ENCODE results near the gene PSORS1C2. TPM values are rescaled to one million over a fixed set of nuclear protein-coding genes. Genes with fewer than 3 reads are reported as not detected.

Gene PSORS1C2
- total and polyA plus RNA-seq, 4 donors: not detected

DNA sequence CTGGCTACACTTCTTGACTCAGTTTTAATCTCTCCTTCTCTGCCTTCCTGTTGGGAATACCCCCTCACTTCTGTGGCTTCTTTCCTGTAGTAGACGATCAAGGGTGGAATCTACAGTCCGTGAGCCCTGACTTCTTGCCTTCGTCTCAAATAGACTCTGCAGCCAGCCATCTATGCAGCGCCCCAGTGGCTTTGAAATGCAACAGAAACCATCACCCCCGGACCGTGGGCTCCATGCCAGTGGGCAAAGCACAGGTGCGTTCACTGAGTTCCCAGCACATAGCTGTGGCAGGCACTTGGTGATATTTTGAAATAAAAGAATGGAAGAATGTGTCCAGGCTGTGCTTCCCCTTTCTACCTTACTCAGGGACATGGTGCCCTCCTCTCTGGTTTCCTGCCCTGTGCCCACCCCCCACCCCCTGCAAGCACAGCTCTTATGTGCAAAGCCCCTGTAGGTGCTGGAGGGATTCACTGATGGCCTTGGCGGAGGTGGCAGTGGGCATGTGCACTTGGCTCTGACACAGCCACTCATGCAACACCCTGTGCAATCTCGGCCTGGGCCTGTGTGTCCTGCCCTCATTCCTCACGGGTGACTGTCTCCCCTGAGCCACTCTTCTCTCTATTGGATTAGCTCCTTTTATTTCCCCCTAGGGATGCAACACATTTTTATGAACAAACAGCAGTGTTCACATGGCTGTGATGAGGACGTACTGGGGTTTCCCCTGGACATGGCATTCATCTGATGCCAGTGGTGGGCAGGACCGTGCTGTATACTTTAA is 13.1 kb downstream of the PSORS1C2 start:
- Histone ChIP-seq H3K4me3 (ENCODE audit: low read depth in 1 of 3, low read length in 3 of 3) (no peak overlapping the region), H3K27ac (ENCODE audit: low read depth in 1 of 2, low read length in 2 of 2) (no peak overlapping the region), H3K36me3 (ENCODE audit: control insufficient read depth in 4 of 4, insufficient read depth in 3 of 4, low read depth in 1 of 4, low read length in 3 of 4) (no peaks in the 10 kb centered on the region), H3K9ac (ENCODE audit: low read depth in 1 of 2, low read length in 2 of 2) (no peak overlapping the region), H3K27me3 (ENCODE audit: control insufficient read depth in 4 of 4, insufficient read depth in 4 of 4, low read length in 3 of 4) (no peaks in the 10 kb centered on the region), H3K9me3 (ENCODE audit: control insufficient read depth in 4 of 4, low read length in 3 of 4) (no peaks in the 10 kb centered on the region), H3K4me1 (ENCODE audit: control insufficient read depth in 4 of 4, insufficient read depth in 4 of 4, low read length in 3 of 4) (no peaks in the 10 kb centered on the region)
- WGBS: 74% methylated on average over 12 of the region's 12 CpGs
- no peak for DNase-seq (ENCODE audit: low spot score)
- TF ChIP-seq GABPA (IDR thresholded peaks at IDR 0.05 in 1 of 2, conservative IDR thresholded peaks at IDR 0.05 in 1 of 2): no peak

DNA sequence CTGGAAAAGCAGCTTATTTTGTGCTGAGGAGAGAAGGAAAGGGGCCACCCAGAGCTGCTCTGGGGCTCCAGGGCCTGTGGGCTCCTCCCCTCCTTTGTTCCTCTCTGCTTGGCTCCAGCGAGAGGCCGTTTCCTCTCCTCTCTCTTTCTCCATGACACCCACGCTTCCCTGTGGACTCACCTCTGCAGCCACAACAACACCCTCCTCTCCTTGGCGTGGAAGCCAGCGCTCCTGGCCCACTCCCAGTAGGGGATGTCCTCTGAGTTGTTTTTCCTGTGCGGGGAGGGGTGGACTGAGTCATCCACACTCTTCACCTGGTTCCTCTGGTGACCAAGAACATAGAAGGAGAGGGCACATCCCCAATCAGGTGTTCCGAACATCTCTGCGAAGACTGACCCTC is 13.7 kb downstream of the PSORS1C2 start:
- no peak for TF ChIP-seq HNF4A (conservative IDR thresholded peaks at IDR 0.05)
- no peak for TF ChIP-seq TAF1 (conservative IDR thresholded peaks at IDR 0.05)
- TF ChIP-seq RAD21 (IDR thresholded peaks at IDR 0.05): no peak
- TF ChIP-seq, protein P1, sequence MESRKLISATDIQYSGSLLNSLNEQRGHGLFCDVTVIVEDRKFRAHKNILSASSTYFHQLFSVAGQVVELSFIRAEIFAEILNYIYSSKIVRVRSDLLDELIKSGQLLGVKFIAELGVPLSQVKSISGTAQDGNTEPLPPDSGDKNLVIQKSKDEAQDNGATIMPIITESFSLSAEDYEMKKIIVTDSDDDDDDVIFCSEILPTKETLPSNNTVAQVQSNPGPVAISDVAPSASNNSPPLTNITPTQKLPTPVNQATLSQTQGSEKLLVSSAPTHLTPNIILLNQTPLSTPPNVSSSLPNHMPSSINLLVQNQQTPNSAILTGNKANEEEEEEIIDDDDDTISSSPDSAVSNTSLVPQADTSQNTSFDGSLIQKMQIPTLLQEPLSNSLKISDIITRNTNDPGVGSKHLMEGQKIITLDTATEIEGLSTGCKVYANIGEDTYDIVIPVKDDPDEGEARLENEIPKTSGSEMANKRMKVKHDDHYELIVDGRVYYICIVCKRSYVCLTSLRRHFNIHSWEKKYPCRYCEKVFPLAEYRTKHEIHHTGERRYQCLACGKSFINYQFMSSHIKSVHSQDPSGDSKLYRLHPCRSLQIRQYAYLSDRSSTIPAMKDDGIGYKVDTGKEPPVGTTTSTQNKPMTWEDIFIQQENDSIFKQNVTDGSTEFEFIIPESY (IDR thresholded peaks at IDR 0.05): no peak
- TF ChIP-seq CTCF (IDR thresholded peaks at IDR 0.05; ENCODE audit: low read depth, low read length, missing input control): no peak
- TF ChIP-seq JUND (IDR thresholded peaks at IDR 0.05): no peak
- no peak for TF ChIP-seq MAX (IDR thresholded peaks at IDR 0.05)
- TF ChIP-seq FOXA1 (IDR thresholded peaks at IDR 0.05): no peak
- TF ChIP-seq GABPA (IDR thresholded peaks at IDR 0.05 in 1 of 2, conservative IDR thresholded peaks at IDR 0.05 in 1 of 2): no peak
- no peak for TF ChIP-seq FOXA2 (IDR thresholded peaks at IDR 0.05)
- TF ChIP-seq NR2F2 (IDR thresholded peaks at IDR 0.05): no peak
- no peak for TF ChIP-seq RXRA (IDR thresholded peaks at IDR 0.05)
- no peak for TF ChIP-seq EGR1 (IDR thresholded peaks at IDR 0.05; ENCODE audit: low read depth in 2 of 2)
- Histone ChIP-seq H3K4me1 (ENCODE audit: control insufficient read depth in 4 of 4, insufficient read depth in 4 of 4, low read length in 3 of 4) (no peaks in the 10 kb centered on the region), H3K4me3 (ENCODE audit: low read depth in 1 of 3, low read length in 3 of 3) (no peak overlapping the region), H3K9me3 (ENCODE audit: control insufficient read depth in 4 of 4, low read length in 3 of 4) (no peaks in the 10 kb centered on the region), H3K36me3 (ENCODE audit: control insufficient read depth in 4 of 4, insufficient read depth in 3 of 4, low read depth in 1 of 4, low read length in 3 of 4) (no peaks in the 10 kb centered on the region), H3K9ac (ENCODE audit: low read depth in 1 of 2, low read length in 2 of 2) (no peak overlapping the region), H3K27me3 (ENCODE audit: control insufficient read depth in 4 of 4, insufficient read depth in 4 of 4, low read length in 3 of 4) (no peaks in the 10 kb centered on the region), H3K27ac (ENCODE audit: low read depth in 1 of 2, low read length in 2 of 2) (no peak overlapping the region)
- DNase-seq (ENCODE audit: low spot score): no peak
- 63% methylated on average over 8 of the region's 8 CpGs for WGBS

Data from liver (tissue), 9 donors.